Measurements from ENCODE around the gene TIMM21. TPM values are rescaled to one million over a fixed set of nuclear protein-coding genes. Genes with fewer than 3 reads are reported as not detected.

The TIMM21 gene
- total RNA-seq, 1 donor from 2014 or later: 105 TPM

- no peak for DNase-seq (ENCODE audit: low spot score)
- intact Hi-C loops (cut with DNase I): no loop called here
Observed at GRCh38 chr18:74183130-74183529, 34.8 kb downstream of the TIMM21 start.

- intact Hi-C loops (cut with DNase I): no loop called here
- DNase-seq (ENCODE audit: low spot score): no peak
Observed at GRCh38 chr18:74184875-74185274, 36.6 kb downstream of the TIMM21 start.

DNA sequence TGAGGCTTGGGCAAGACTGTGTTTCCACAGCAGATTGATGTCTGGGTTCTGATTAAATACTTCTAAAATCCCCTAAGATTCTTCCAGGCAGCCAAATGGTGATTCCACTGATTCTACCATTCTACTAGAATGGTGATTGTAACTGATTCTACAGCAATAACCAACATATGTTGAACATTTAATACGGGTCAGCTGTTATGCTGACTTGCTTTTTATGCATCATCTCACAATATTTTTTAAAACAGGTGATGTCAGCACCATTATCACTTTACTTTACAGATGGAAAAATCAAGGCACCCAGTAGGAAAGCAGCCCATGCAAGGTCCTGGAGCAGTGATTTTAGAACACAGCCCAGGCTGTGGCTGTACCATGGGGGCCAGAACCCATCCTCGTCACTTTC is 37.5 kb downstream of the TIMM21 start:
- intact Hi-C loops (cut with DNase I): no loop called here
- DNase-seq (ENCODE audit: low spot score): peak; percentile 20

DNA sequence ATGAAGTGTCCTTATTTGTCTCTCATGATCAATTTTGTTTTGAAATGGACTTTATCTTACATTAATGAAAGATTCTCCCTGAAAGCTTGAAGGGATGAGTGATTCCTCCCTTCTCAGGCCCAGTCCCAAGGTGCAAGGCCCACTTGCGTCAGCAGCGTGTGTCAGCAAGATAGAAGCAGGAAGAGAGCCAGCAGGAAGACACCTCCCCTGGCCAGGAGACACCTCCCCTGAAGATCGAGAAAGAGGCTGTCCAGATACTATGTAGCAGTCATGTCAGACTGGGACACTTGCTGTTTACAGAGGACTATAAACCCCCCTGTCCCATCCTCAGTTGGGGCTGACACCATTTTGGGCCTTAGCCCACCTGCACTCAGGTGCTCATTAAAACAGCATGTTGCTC is 38.3 kb downstream of the TIMM21 start:
- intact Hi-C loops (cut with DNase I): no loop called here
- peak; percentile 66 for DNase-seq (ENCODE audit: low spot score)

GRCh38 chr18:74190086-74190485 is 41.8 kb downstream of the TIMM21 start:
- intact Hi-C loops (cut with DNase I): no loop called here
- no peak for DNase-seq (ENCODE audit: low spot score)

- no peak for DNase-seq (ENCODE audit: low spot score)
- intact Hi-C loops (cut with DNase I): no loop called here
Observed at GRCh38 chr18:74191577-74191976, 43.3 kb downstream of the TIMM21 start.

- intact Hi-C loops (cut with DNase I): loop anchor here (5.0 kb wide), 1 partner anchor 298 kb away; no protein-coding TSS in a partner anchor
- no peak for DNase-seq (ENCODE audit: low spot score)
Observed at GRCh38 chr18:74194691-74195090, 46.4 kb downstream of the TIMM21 start.

- intact Hi-C loops (cut with DNase I): loop anchor here (2.0 to 5.0 kb wide), 2 partner anchors 146 to 296 kb away; no protein-coding TSS in a partner anchor
- no peak for DNase-seq (ENCODE audit: low spot score)
Observed at GRCh38 chr18:74196220-74197119, 48.1 kb downstream of the TIMM21 start.

DNA sequence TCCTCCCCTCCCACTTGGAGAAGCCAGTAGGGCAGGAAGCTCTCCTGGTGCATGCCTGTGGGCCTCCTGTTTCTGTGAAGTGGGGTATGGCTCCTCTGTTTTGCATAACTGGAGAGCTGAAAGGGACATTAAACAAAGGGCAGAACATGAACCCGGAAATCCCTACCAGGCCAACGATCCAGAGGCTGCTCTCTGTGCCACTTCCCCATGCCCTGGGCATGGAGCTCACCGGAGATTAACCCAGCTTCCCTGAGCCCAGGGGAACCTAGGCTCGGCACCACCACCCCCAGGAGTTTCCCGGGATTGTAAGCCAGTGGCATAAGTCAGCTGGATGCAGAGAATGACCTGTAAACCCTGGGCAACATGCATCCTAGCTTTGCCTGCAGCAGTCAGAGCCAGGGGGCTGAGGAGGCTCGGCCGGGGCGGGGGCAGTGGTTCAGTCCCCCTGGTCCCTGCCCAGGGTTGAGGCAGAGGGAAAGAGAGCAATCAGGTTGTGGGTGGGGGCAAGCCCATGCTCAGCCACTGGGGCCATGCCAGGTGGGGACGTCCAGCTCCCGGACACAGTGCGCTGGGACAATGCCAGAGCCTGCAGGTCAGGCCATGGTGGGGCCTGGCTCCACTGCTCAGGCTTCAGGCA is 49.5 kb downstream of the TIMM21 start:
- no peak for DNase-seq (ENCODE audit: low spot score)
- intact Hi-C loops (cut with DNase I): loop anchor here (2.0 to 5.0 kb wide), 2 partner anchors 145 to 294 kb away; no protein-coding TSS in a partner anchor

DNA sequence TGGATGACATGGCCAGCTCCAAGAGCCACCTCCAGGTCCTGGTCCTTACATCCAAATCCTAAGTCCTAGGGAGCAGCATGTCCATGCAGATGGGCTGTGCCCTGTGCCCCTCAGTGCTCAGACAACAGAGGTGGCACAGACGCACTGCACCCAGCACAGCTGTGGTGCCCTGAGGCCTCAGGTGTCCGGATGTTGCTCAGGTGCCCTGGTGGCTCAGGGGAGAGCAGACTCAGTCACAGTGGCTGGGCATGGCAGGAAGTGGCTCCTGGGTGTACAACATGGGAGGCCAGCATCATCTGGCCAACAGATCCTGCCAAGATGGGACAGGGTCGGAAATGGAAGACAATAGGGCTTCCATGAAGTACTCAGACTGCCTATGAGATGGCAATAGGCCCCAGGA is 50.1 kb downstream of the TIMM21 start:
- no peak for DNase-seq (ENCODE audit: low spot score)
- intact Hi-C loops (cut with DNase I): loop anchor here (5.0 kb wide), 1 partner anchor 294 kb away; no protein-coding TSS in a partner anchor

DNA sequence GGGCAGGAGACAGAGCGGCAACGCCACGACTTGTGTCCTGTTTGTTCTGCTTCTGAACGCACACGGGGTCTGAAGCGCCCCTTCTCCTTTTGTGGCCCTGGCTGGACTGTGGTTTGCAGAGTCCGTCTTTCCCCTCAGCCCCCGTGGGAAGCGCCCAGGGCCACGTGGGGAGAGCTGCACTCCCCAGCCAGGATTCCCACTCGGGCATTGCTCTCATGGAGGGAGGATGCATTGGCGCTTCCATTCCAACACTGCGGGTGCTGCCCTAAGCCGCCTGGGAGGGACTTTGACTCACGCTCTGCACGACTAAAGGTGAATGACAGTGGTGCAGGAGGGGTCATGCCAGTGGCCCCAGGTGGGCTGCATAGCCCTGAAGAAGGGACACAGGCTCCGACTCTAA is 52.5 kb downstream of the TIMM21 start:
- no peak for DNase-seq (ENCODE audit: low spot score)
- intact Hi-C loops (cut with DNase I): no loop called here

GRCh38 chr18:74203811-74204210 is 55.5 kb downstream of the TIMM21 start:
- no peak for DNase-seq (ENCODE audit: low spot score)
- intact Hi-C loops (cut with DNase I): no loop called here

DNA sequence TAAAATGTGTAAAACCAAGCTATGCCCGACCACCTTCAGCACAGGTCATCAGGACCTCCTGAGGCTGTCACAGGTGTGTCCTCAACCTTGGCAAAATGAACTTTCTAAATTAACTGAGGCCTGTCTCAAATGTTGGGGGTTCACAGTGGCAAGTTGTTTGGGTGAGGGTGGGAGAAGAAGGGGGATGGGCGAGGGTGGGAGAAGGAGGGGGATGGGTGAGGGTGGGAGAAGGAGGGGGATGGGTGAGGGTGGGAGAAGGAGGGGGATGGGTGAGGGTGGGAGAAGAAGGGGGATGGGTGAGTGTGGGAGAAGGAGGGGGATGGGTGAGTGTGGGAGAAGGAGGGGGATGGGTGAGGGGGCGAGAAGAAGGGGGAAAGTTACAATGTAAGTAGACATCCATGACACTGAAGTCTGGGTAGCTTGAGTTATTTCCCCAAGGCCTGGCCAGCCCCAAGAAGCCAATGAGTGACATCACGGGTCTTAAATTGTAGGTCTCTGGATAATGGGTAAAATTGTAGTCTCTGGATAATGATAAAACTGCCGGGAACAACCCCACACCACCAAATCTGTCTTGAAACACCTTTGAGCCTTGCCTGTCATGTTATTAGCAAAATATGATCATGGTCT is 56.3 kb downstream of the TIMM21 start:
- no peak for DNase-seq (ENCODE audit: low spot score)
- intact Hi-C loops (cut with DNase I): no loop called here

Other genes with a start within 250 kb of the TIMM21 start
- 0.51 TPM for gene FBXO15, start 689 bp upstream of the TIMM21 start, total RNA-seq
- 57.2 TPM for gene CYB5A, start 143.4 kb downstream of the TIMM21 start, total RNA-seq
- gene C18orf63, start 167.3 kb downstream of the TIMM21 start, total RNA-seq: not detected

Data from cardiac septum (tissue), 1 donor.